Stimulated activated CD8-positive, alpha-beta memory T cell treated with anti-CD3 and anti-CD28 coated beads, Interleukin-7, amount 100 ng/mL, for 48 hours (primary cell): ENCODE data around the gene RPL10.

Source experiments
- DNase-seq, 2 donors: peaks; one replicate each; pipeline ENCODE4 v3.0.0-alpha.2; 2020; ENCODE audit warnings: low read depth in 1 of 2; ENCODE audit errors: extremely low read depth in 1 of 2

Gene RPL10

GRCh38 chrX:154443992-154444754, 46.0 kb downstream of the RPL10 start, which contains the start of gene FAM50A:
TSS of gene FAM50A (plus strand) at chrX:154444141. CDS start at chrX:154444236, 95 bp downstream.
- DNase-seq: peak in 1 of 2 donors; percentile 55

GRCh38 chrX:154444755-154445246, 46.6 kb downstream of the RPL10 start:
- DNase-seq: no peak

DNA sequence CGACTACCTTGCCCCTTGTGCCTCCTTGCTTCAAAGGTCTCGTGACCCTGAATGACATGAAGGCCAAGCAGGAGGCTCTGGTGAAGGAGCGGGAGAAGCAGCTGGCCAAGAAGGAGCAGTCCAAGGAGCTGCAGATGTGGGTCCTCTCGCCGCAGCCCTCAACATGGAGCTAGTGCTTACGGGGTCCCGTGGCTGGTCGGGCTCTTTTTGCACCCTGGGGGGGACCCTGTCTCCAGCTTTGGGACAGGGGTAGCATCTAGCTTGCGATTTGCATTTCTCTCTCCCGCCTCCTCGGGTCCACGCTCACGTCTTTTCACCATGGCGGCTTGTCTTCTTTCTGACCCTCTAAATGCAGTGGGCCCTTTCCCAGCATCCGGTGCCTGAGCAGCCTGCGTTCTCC, 47.6 kb downstream of the RPL10 start:
- DNase-seq: no peak

GRCh38 chrX:154446430-154446829, 48.3 kb downstream of the RPL10 start:
- no peak for DNase-seq

DNA sequence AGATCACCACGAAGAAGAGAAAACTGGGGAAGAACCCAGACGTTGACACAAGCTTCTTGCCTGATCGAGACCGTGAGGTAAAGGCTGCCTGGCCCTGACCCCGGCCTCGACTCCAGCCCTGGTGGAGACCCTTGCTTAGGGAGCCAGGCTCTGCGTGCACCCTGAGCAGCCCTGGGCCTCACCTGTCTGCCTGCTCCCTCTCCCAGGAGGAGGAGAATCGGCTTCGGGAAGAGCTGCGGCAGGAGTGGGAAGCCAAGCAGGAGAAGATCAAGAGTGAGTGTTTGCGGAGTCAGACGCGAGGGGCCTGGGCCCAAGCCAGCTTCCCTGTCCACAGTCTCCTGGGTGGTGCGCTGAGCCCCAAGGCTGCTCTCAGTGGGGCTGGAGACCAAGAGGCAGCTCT, 50.3 kb downstream of the RPL10 start:
- DNase-seq: no peak

GRCh38 chrX:154449618-154450017, 51.4 kb downstream of the RPL10 start:
- DNase-seq: no peak

GRCh38 chrX:154450312-154450711, 52.1 kb downstream of the RPL10 start:
- no peak for DNase-seq
